PC-3 (cell line): Measurements from ENCODE around the gene EMB.
"Not testable (repeated sequence)": the region's sequence is repeated elsewhere in the genome, so short reads cannot be mapped to it uniquely, and the experiment has no call there.

ENCODE experiments used
- CTCF ChIP-seq: fragments of 300-600 bp; sonication (generic); conservative IDR thresholded peaks from 2 replicates; pipeline ENCODE4 v1.5.1; 2017; ENCODE audit warnings: antibody characterized with exemption, low read depth, mild to moderate bottlenecking, low read length
- EZH2 ChIP-seq: fragments of 300-600 bp; sonication (generic); IDR thresholded peaks from one replicate; pipeline ENCODE4 v1.6.1; 2017; ENCODE audit warnings: antibody characterized with exemption, mild to moderate bottlenecking, low read length; ENCODE audit not compliant: unreplicated experiment
- EZH2phosphoT487 ChIP-seq: fragments of 300-600 bp; sonication (generic); IDR thresholded peaks from 2 replicates; pipeline ENCODE4 v1.6.1; 2018; ENCODE audit warnings: mild to moderate bottlenecking, antibody characterized with exemption, low read length, borderline replicate concordance

DNA sequence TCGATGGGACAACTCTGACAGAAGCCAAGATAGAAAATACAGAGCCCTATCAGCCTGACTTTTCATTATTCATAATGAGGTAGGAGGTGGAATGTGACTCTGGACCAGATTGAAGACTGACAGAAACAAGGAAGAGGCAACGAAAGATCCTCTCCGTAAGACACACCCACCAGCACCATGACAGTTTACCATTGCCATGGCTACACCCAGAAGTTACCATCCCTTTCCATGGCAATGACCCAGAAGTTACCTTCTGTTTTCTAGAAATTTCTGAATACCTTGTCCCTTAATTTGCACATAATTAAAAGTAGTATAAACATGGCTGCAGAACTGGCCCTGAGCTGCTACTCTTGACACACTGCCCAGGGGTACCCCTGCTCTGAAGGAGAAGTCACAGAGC is 24.5 kb downstream of the EMB start:
- TF ChIP-seq CTCF, EZH2phosphoT487, EZH2: not testable (repeated sequence)
